Measurements from ENCODE around the gene UNC119.

UNC119 gene

GRCh38 chr17:28585851-28586250, 33.4 kb upstream of the UNC119 start:
- no peak for TF ChIP-seq CSRNP3 (CRISPR knock-in tag; IDR thresholded peaks at IDR 0.05)
- TF ChIP-seq PPARA (CRISPR knock-in tag; IDR thresholded peaks at IDR 0.05; ENCODE audit: borderline replicate concordance) = no peak
- no peak for TF ChIP-seq ZNF565 (CRISPR knock-in tag; conservative IDR thresholded peaks at IDR 0.05; ENCODE audit: low read depth)
- no peak for TF ChIP-seq TOX (CRISPR knock-in tag; IDR thresholded peaks at IDR 0.05; ENCODE audit: borderline replicate concordance)
- no peak for TF ChIP-seq CSDC2 (CRISPR knock-in tag; IDR thresholded peaks at IDR 0.05)
- no peak for TF ChIP-seq TCF4 (CRISPR knock-in tag; IDR thresholded peaks at IDR 0.05; ENCODE audit: borderline replicate concordance)
- no peak for TF ChIP-seq ZC3H10 (CRISPR knock-in tag; IDR thresholded peaks at IDR 0.05)
- TF ChIP-seq, protein P1, sequence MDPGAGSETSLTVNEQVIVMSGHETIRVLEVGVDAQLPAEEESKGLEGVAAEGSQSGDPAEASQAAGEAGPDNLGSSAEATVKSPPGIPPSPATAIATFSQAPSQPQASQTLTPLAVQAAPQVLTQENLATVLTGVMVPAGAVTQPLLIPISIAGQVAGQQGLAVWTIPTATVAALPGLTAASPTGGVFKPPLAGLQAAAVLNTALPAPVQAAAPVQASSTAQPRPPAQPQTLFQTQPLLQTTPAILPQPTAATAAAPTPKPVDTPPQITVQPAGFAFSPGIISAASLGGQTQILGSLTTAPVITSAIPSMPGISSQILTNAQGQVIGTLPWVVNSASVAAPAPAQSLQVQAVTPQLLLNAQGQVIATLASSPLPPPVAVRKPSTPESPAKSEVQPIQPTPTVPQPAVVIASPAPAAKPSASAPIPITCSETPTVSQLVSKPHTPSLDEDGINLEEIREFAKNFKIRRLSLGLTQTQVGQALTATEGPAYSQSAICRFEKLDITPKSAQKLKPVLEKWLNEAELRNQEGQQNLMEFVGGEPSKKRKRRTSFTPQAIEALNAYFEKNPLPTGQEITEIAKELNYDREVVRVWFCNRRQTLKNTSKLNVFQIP (CRISPR knock-in tag; IDR thresholded peaks at IDR 0.05; ENCODE audit: borderline replicate concordance, low read depth) = no peak
- TF ChIP-seq PATZ1 (CRISPR knock-in tag; IDR thresholded peaks at IDR 0.05; ENCODE audit: borderline replicate concordance) = no peak
- no peak for ATAC-seq

DNA sequence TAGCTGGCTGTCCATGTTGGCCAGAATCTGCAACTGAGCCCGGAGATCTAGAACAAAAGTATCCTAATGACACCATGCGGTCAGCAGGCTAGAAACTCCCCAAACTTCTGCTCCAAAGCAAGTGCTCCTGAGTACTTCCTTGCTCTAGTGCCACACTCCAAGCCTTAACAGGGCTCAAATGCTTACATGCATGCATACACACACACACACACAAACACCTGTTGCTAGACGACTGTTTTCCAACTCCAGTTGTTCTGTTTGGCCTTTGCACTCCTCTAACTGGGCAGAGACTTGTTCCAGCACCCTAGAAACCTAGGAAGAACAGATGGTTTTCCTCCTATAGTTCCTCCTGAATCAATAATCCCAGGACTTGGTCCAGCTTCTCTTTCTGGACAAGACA, 32.0 kb upstream of the UNC119 start:
- no peak for ATAC-seq
- TF ChIP-seq ZFP30 (CRISPR knock-in tag; IDR thresholded peaks at IDR 0.05) = no peak
- no peak for TF ChIP-seq ZNF565 (CRISPR knock-in tag; conservative IDR thresholded peaks at IDR 0.05; ENCODE audit: low read depth)

DNA sequence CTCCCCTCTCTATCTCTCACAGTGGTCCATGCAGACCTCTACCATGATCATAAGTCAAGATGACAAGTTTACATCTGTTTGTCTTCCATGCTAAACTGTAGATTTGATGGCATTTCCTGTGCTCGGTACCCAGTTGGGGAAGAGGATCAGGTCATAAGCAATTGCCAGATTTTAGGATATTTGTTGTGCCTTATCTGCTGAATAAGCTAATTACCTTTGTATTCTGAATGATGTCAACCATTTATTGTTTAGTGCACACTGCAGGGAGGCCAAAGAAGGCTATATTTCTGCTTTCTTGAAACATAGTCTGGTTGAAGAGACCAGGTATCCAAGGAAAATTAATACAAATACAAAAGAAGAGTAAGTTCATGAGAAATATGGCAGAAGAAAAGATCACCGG, 30.1 kb upstream of the UNC119 start:
- TF ChIP-seq ZFP3 (CRISPR knock-in tag; IDR thresholded peaks at IDR 0.05) (no peak), PPARA (CRISPR knock-in tag; IDR thresholded peaks at IDR 0.05; ENCODE audit: borderline replicate concordance) (no peak), OSR1 (CRISPR knock-in tag; IDR thresholded peaks at IDR 0.05) (no peak)
- ATAC-seq = no peak

DNA sequence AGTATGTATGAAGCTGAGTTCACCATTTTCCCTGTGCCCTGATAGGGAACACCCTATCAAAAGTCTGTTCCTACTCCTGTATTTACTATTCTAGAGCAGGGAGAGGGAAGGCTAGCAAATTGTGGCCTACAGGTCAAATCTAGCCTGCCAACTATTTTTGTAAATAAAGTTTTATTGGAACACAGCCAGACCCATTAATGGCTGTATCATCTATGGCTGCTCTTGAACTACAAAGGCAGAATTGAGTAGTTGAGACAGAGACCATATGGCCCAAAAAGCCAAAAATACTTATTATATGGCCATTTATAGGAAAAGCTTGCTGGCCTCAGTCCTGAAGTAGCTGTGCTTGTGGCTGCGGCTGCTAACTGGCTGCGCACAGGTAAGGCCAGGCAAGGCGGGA, 28.5 kb upstream of the UNC119 start:
- ATAC-seq = no peak

GRCh38 chr17:28579526-28579925, 27.1 kb upstream of the UNC119 start:
- no peak for ATAC-seq
- TF ChIP-seq PPARA (CRISPR knock-in tag; IDR thresholded peaks at IDR 0.05; ENCODE audit: borderline replicate concordance) = no peak
- TF ChIP-seq CSRNP3 (CRISPR knock-in tag; IDR thresholded peaks at IDR 0.05) = no peak
- TF ChIP-seq BACH2 (CRISPR knock-in tag; IDR thresholded peaks at IDR 0.05; ENCODE audit: borderline replicate concordance) = no peak
- TF ChIP-seq TCF4 (CRISPR knock-in tag; IDR thresholded peaks at IDR 0.05; ENCODE audit: borderline replicate concordance) = no peak
- no peak for TF ChIP-seq ISL1 (CRISPR knock-in tag; IDR thresholded peaks at IDR 0.05)
- TF ChIP-seq ZFP3 (CRISPR knock-in tag; IDR thresholded peaks at IDR 0.05) = no peak
- no peak for TF ChIP-seq ZFP30 (CRISPR knock-in tag; IDR thresholded peaks at IDR 0.05)
- no peak for TF ChIP-seq ARNTL (CRISPR knock-in tag; IDR thresholded peaks at IDR 0.05; ENCODE audit: borderline replicate concordance, low read depth)
- no peak for TF ChIP-seq TOX (CRISPR knock-in tag; IDR thresholded peaks at IDR 0.05; ENCODE audit: borderline replicate concordance)
- no peak for TF ChIP-seq ZC3H10 (CRISPR knock-in tag; IDR thresholded peaks at IDR 0.05)
- TF ChIP-seq ESRRG (CRISPR knock-in tag; IDR thresholded peaks at IDR 0.05) = no peak
- no peak for TF ChIP-seq ZNF8 (CRISPR knock-in tag; IDR thresholded peaks at IDR 0.05)
- TF ChIP-seq, protein P1 (CRISPR knock-in tag; IDR thresholded peaks at IDR 0.05; ENCODE audit: borderline replicate concordance, low read depth) = no peak
- TF ChIP-seq OSR1 (CRISPR knock-in tag; IDR thresholded peaks at IDR 0.05) = no peak
- TF ChIP-seq GLIS3 (CRISPR knock-in tag; IDR thresholded peaks at IDR 0.05) = no peak
- TF ChIP-seq CSDC2 (CRISPR knock-in tag; IDR thresholded peaks at IDR 0.05) = no peak

More for the DNA sequence above, 28.5 kb upstream of the UNC119 start:
- TF ChIP-seq ZFP30 (CRISPR knock-in tag; IDR thresholded peaks at IDR 0.05) = no peak
- TF ChIP-seq ZC3H10 (CRISPR knock-in tag; IDR thresholded peaks at IDR 0.05) = no peak

All from SK-N-SH treated with all-trans-retinoic acid at 6 μM for 48 hours (cell line).